Measurements from ENCODE around the gene ZNF197.
"Not testable (repeated sequence)": the region's sequence is repeated elsewhere in the genome, so short reads cannot be mapped to it uniquely, and the experiment has no call there.

The ZNF197 gene

DNA sequence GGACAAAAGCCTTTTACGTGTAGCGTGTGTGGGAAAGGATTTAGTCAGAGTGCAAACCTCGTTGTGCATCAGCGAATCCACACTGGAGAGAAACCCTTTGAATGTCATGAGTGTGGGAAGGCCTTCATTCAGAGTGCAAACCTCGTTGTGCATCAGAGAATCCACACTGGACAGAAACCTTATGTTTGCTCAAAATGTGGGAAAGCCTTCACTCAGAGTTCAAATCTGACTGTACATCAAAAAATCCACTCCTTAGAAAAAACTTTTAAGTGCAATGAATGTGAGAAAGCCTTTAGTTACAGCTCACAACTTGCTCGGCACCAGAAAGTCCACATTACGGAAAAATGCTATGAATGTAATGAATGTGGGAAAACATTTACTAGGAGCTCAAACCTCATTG lies 34.2 kb downstream of the ZNF197 start:
- Histone ChIP-seq H3K9me3 (ENCODE audit: control insufficient read depth, low read length) (peaks cover 6% of the 10 kb centered on the region), H3K27ac (ENCODE audit: insufficient read depth, low read length, poor library complexity, severe bottlenecking) (no peak overlapping the region), H3K4me1 (ENCODE audit: control insufficient read depth, insufficient read depth, low read length, poor library complexity, severe bottlenecking) (no peaks in the 10 kb centered on the region), H3K27me3 (replicated peaks; ENCODE audit: control insufficient read depth, insufficient read depth, low read length, poor library complexity, severe bottlenecking) (no peaks in the 10 kb centered on the region), H3K4me3 (ENCODE audit: insufficient read depth, low read depth, low read length, poor library complexity, severe bottlenecking) (no peak overlapping the region), H3K36me3 (ENCODE audit: control insufficient read depth, insufficient read depth, low read length) (peaks cover 9% of the 10 kb centered on the region)
- no peak for DNase-seq

DNA sequence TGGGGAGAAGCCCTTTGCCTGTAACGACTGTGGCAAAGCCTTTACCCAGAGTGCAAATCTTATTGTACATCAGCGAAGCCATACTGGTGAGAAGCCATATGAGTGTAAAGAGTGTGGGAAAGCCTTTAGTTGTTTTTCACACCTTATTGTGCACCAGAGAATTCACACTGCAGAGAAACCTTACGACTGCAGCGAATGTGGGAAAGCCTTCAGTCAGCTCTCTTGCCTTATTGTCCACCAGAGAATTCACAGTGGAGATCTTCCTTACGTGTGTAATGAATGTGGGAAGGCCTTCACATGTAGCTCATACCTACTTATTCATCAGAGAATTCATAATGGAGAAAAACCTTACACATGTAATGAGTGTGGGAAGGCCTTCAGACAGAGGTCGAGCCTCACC lies 34.6 kb downstream of the ZNF197 start:
- DNase-seq = no peak
- H3K27ac ChIP-seq (ENCODE audit: insufficient read depth, low read length, poor library complexity, severe bottlenecking) = no peak overlapping the region
- H3K4me1 ChIP-seq (ENCODE audit: control insufficient read depth, insufficient read depth, low read length, poor library complexity, severe bottlenecking) = no peaks in the 10 kb centered on the region
- H3K4me3 ChIP-seq (ENCODE audit: insufficient read depth, low read depth, low read length, poor library complexity, severe bottlenecking) = no peak overlapping the region
- H3K9me3 ChIP-seq (ENCODE audit: control insufficient read depth, low read length) = peaks cover 6% of the 10 kb centered on the region
- H3K36me3 ChIP-seq (ENCODE audit: control insufficient read depth, insufficient read depth, low read length) = peaks cover 9% of the 10 kb centered on the region
- no peaks in the 10 kb centered on the region for H3K27me3 ChIP-seq (replicated peaks; ENCODE audit: control insufficient read depth, insufficient read depth, low read length, poor library complexity, severe bottlenecking)

DNA sequence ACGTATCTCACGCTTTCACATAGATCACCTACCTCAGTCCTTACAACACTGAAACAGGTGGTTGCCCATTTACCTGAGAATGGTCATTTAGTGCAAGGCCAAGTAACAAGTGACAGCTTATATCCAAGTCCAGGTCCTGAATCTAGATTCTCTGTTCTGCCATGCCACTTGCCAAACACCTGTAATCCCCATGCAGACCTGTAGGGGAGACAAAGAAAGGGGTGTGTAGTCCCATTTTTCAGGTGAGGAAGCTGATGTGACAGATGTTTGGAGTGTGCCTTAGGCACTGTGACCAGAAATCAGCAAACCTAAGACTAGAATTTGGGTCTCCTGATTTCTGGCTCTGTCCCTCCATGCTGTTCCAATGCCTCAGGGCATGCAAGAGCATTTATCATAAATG lies 36.4 kb downstream of the ZNF197 start:
- Histone ChIP-seq H3K27me3 (replicated peaks; ENCODE audit: control insufficient read depth, insufficient read depth, low read length, poor library complexity, severe bottlenecking) (no peaks in the 10 kb centered on the region), H3K4me3 (ENCODE audit: insufficient read depth, low read depth, low read length, poor library complexity, severe bottlenecking) (no peak overlapping the region), H3K9me3 (ENCODE audit: control insufficient read depth, low read length) (peaks cover 6% of the 10 kb centered on the region), H3K4me1 (ENCODE audit: control insufficient read depth, insufficient read depth, low read length, poor library complexity, severe bottlenecking) (no peaks in the 10 kb centered on the region), H3K27ac (ENCODE audit: insufficient read depth, low read length, poor library complexity, severe bottlenecking) (no peak overlapping the region), H3K36me3 (ENCODE audit: control insufficient read depth, insufficient read depth, low read length) (peaks cover 9% of the 10 kb centered on the region)
- DNase-seq = no peak

DNA sequence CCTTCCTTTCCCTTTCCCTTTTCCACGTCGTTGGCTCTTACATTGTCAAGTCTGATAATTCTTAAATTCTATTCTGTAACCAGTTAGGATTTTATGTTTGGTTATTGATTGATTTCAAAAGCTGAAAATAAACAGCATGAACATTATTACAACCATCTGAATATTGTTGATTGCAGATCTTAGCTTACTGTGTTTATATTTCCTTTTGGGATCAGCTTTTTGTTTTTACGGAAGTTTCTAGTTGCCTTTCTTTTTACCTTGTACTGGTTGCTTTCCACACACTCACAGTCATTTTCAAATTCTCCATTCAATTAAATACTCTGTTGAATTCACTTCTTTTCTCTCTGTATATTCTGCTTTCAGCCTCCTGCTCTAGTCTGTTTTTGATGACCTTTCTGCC lies 40.3 kb downstream of the ZNF197 start:
- Histone ChIP-seq H3K36me3 (ENCODE audit: control insufficient read depth, insufficient read depth, low read length) (no peaks in the 10 kb centered on the region), H3K9me3 (ENCODE audit: control insufficient read depth, low read length) (peaks cover 6% of the 10 kb centered on the region), H3K27me3 (replicated peaks; ENCODE audit: control insufficient read depth, insufficient read depth, low read length, poor library complexity, severe bottlenecking) (no peaks in the 10 kb centered on the region), H3K4me1 (ENCODE audit: control insufficient read depth, insufficient read depth, low read length, poor library complexity, severe bottlenecking) (no peaks in the 10 kb centered on the region), H3K27ac (ENCODE audit: insufficient read depth, low read length, poor library complexity, severe bottlenecking) (no peak overlapping the region), H3K4me3 (ENCODE audit: insufficient read depth, low read depth, low read length, poor library complexity, severe bottlenecking) (no peak overlapping the region)
- DNase-seq = no peak

DNA sequence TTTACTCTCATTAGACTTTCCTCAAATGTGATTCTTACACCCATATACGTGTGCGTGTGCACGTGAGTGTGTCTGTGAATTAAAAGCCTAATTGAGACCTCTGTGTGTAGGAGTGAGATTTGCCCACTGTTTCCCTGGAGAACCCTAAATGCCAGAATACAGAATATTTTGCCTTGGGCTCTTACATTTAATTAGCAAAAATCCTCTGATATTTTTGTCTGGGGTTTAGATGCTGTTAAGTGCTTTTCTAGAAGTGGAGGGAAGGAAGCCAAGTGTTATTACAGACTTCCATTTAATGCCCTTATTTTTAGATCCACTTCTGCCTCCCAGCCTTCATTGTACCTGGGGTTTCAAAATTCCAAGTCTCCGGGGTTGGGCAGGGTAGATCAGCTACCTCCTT lies 41.5 kb downstream of the ZNF197 start:
- DNase-seq = no peak
- H3K27me3 ChIP-seq (replicated peaks; ENCODE audit: control insufficient read depth, insufficient read depth, low read length, poor library complexity, severe bottlenecking) = no peaks in the 10 kb centered on the region
- H3K27ac ChIP-seq (ENCODE audit: insufficient read depth, low read length, poor library complexity, severe bottlenecking) = no peak overlapping the region
- no peaks in the 10 kb centered on the region for H3K4me1 ChIP-seq (ENCODE audit: control insufficient read depth, insufficient read depth, low read length, poor library complexity, severe bottlenecking)
- H3K9me3 ChIP-seq (ENCODE audit: control insufficient read depth, low read length) = no peaks in the 10 kb centered on the region
- no peaks in the 10 kb centered on the region for H3K36me3 ChIP-seq (ENCODE audit: control insufficient read depth, insufficient read depth, low read length)
- no peak overlapping the region for H3K4me3 ChIP-seq (ENCODE audit: insufficient read depth, low read depth, low read length, poor library complexity, severe bottlenecking)

DNA sequence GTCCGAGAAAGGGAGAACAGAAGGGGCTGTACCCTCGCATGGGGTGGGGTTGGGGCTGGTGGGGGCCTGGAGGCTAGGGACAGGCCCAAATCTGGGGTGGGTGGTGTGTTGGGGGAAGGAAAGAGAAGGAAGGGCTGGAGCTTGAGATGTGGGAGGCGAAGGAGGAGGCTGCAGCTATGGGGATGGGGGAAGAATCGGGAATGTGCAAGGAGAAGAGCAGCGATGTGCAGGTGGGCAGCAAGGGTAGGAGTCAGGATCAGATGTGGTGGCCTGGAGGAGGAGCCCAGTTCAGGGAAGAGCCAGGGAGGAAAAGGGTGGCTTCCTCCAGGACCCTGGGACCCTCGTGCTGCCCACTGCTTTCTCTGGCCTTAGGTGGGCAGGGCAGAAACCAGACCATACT lies 44.9 kb downstream of the ZNF197 start:
- no peaks in the 10 kb centered on the region for H3K36me3 ChIP-seq (ENCODE audit: control insufficient read depth, insufficient read depth, low read length)
- DNase-seq = no peak
- H3K27me3 ChIP-seq (replicated peaks; ENCODE audit: control insufficient read depth, insufficient read depth, low read length, poor library complexity, severe bottlenecking) = no peaks in the 10 kb centered on the region
- H3K27ac ChIP-seq (ENCODE audit: insufficient read depth, low read length, poor library complexity, severe bottlenecking) = no peak overlapping the region
- H3K9me3 ChIP-seq (ENCODE audit: control insufficient read depth, low read length) = peaks cover 3% of the 10 kb centered on the region
- H3K4me3 ChIP-seq (ENCODE audit: insufficient read depth, low read depth, low read length, poor library complexity, severe bottlenecking) = no peak overlapping the region
- H3K4me1 ChIP-seq (ENCODE audit: control insufficient read depth, insufficient read depth, low read length, poor library complexity, severe bottlenecking) = no peaks in the 10 kb centered on the region

DNA sequence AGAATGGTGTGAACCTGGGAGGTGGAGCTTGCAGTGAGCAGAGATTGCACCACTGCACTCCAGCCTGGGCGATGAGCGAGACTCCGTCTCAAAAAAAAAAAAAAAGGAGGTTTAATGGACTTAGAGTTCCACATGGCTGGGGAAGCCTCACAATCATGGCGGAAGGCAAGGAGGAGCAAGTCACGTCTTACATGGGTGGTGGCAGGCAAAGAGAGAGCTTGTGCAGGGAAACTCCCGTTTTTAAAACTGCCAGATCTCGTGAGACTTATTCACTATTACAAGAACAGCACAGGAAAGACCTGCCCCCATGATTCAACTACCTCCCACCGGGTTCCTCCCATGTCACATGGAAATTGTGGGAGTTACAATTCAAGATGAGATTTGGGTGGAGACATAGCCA lies 48.6 kb downstream of the ZNF197 start:
- H3K27ac ChIP-seq (ENCODE audit: insufficient read depth, low read length, poor library complexity, severe bottlenecking); H3K4me1 ChIP-seq (ENCODE audit: control insufficient read depth, insufficient read depth, low read length, poor library complexity, severe bottlenecking); DNase-seq; H3K27me3 ChIP-seq (replicated peaks; ENCODE audit: control insufficient read depth, insufficient read depth, low read length, poor library complexity, severe bottlenecking); H3K4me3 ChIP-seq (ENCODE audit: insufficient read depth, low read depth, low read length, poor library complexity, severe bottlenecking); H3K36me3 ChIP-seq (ENCODE audit: control insufficient read depth, insufficient read depth, low read length); H3K9me3 ChIP-seq (ENCODE audit: control insufficient read depth, low read length): not testable (repeated sequence)

DNA sequence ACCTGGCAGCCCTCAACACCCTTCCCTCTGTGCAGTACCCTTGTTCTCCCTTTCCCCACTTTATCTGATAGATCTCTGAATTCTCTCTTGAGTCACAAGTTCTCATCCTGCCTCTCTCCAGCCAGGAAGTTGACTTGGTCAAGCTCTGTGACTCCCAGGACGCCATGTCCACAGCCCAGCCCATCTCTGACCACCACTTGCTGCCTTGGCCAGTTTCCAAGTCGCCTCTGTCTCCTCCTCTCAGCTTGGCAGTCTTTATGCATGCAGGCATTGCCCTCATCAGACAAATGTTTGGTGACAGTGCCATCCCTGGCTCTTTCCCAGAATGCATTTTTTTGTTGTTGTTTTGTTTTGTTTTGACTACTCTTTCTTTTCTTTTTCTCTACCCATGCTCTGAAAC lies 49.4 kb downstream of the ZNF197 start:
- Histone ChIP-seq H3K27ac (ENCODE audit: insufficient read depth, low read length, poor library complexity, severe bottlenecking) (no peak overlapping the region), H3K9me3 (ENCODE audit: control insufficient read depth, low read length) (peaks cover 3% of the 10 kb centered on the region), H3K4me1 (ENCODE audit: control insufficient read depth, insufficient read depth, low read length, poor library complexity, severe bottlenecking) (no peaks in the 10 kb centered on the region), H3K27me3 (replicated peaks; ENCODE audit: control insufficient read depth, insufficient read depth, low read length, poor library complexity, severe bottlenecking) (no peaks in the 10 kb centered on the region), H3K36me3 (ENCODE audit: control insufficient read depth, insufficient read depth, low read length) (no peaks in the 10 kb centered on the region), H3K4me3 (ENCODE audit: insufficient read depth, low read depth, low read length, poor library complexity, severe bottlenecking) (no peak overlapping the region)
- DNase-seq = no peak

DNA sequence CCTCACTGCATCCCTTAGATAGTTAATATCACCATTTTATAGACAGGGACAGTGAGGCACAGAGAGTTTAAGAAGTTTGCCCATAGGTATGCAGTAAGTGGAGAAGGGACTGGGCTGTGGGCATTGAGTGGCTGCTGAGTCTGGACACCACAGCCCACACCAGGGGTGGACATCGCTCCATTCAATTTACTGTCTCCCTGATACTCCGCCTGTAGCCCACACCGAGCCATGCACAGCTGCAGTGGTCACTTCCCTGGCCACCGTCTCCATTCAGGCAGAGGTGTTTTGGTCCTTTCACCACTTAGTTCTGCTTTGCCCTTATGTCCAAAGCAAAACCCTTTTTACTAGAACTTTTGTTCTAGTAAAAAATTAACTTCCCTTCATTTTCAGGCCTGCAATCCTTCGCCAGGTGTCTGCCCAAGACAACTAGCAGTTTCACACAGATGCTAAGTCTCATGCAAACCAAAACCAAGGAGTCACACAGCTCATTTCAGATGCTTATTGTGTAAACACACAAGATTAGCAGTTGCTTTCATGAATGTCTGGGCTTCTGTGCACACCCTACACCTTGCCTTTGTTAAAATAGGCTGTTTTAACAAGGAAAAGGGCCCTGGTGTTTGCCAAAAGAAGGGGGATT lies 53.8 kb downstream of the ZNF197 start:
- Histone ChIP-seq H3K27ac (ENCODE audit: insufficient read depth, low read length, poor library complexity, severe bottlenecking) (no peak overlapping the region), H3K36me3 (ENCODE audit: control insufficient read depth, insufficient read depth, low read length) (no peaks in the 10 kb centered on the region), H3K9me3 (ENCODE audit: control insufficient read depth, low read length) (peaks cover 6% of the 10 kb centered on the region), H3K27me3 (replicated peaks; ENCODE audit: control insufficient read depth, insufficient read depth, low read length, poor library complexity, severe bottlenecking) (no peaks in the 10 kb centered on the region), H3K4me3 (ENCODE audit: insufficient read depth, low read depth, low read length, poor library complexity, severe bottlenecking) (no peak overlapping the region), H3K4me1 (ENCODE audit: control insufficient read depth, insufficient read depth, low read length, poor library complexity, severe bottlenecking) (no peaks in the 10 kb centered on the region)
- no peak for DNase-seq

DNA sequence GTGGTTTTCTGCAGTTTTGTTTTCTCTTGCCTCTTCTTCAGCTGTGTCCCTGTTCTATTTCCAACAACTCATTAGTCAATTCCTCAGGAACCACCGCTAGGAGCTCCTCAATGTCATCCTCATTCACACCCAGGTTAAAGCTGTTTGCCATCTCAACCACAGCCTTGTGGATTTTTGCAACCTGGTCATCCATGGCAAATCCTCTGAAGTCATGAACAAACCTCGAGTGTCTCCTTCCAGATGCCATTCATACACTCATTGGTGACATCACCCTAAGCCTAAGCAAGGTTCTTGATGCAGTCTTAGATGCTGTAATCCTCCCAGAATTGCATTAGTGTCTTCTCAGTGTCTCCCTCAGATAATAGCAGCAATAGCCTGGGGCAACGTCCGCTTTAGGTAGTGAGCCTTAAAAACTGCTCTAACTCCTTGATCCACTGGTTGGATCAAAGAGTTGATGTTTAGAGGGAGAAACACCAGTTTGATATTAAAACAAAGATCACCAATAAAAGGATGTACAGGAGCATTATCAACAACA lies 56.2 kb downstream of the ZNF197 start:
- Histone ChIP-seq H3K4me3 (ENCODE audit: insufficient read depth, low read depth, low read length, poor library complexity, severe bottlenecking) (no peak overlapping the region), H3K9me3 (ENCODE audit: control insufficient read depth, low read length) (peaks cover 3% of the 10 kb centered on the region), H3K27me3 (replicated peaks; ENCODE audit: control insufficient read depth, insufficient read depth, low read length, poor library complexity, severe bottlenecking) (no peaks in the 10 kb centered on the region), H3K27ac (ENCODE audit: insufficient read depth, low read length, poor library complexity, severe bottlenecking) (no peak overlapping the region), H3K36me3 (ENCODE audit: control insufficient read depth, insufficient read depth, low read length) (no peaks in the 10 kb centered on the region), H3K4me1 (ENCODE audit: control insufficient read depth, insufficient read depth, low read length, poor library complexity, severe bottlenecking) (no peaks in the 10 kb centered on the region)
- no peak for DNase-seq

All from effector memory CD4-positive, alpha-beta T cell (primary cell).